Subcutaneous adipose tissue (tissue), 4 donors: Measurements from ENCODE around the gene AQP3. TPM values are rescaled to one million over a fixed set of nuclear protein-coding genes. Genes with fewer than 3 reads are reported as not detected.

Experiments used
- total RNA-seq, 4 donors: library from RNA; depleted of rRNA; stranded (reverse); fragments of >200 nt; gene quantifications; one replicate each; pipeline ENCODE4 v1.1.0, GENCODE V29; 2016
- TF ChIP-seq, protein P1 (sequence below): fragments of 450-650 bp; IDR thresholded peaks from one replicate; pipeline ENCODE4 v1.5.1; 2016; ENCODE audit warnings: low read depth, mild to moderate bottlenecking, control low read depth, antibody characterized with exemption, moderate library complexity

Gene AQP3
- total RNA-seq, 4 donors from 2014 or later: 2.1 to 38.1 (median 10.2) TPM

DNA sequence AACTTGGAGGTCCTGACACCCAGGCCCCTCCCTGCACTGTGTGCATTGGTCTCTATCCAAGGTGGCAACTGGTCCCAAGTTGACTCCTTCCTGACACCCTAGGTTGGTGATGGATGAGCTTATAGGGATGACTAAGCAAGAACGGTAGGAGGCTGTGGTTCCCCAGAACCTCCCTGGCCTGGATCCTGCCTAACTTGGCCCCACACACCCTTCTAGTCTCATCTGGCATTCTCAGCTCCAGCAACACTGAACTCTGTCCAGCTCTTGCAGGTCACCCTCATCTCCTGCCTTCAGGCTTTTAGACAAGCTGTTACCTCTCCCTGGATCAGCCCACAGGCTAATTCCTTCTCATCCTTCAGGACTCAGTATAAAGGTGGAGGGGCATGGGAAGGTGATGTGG, 16.5 kb downstream of the AQP3 start:
- TF ChIP-seq, protein P1, sequence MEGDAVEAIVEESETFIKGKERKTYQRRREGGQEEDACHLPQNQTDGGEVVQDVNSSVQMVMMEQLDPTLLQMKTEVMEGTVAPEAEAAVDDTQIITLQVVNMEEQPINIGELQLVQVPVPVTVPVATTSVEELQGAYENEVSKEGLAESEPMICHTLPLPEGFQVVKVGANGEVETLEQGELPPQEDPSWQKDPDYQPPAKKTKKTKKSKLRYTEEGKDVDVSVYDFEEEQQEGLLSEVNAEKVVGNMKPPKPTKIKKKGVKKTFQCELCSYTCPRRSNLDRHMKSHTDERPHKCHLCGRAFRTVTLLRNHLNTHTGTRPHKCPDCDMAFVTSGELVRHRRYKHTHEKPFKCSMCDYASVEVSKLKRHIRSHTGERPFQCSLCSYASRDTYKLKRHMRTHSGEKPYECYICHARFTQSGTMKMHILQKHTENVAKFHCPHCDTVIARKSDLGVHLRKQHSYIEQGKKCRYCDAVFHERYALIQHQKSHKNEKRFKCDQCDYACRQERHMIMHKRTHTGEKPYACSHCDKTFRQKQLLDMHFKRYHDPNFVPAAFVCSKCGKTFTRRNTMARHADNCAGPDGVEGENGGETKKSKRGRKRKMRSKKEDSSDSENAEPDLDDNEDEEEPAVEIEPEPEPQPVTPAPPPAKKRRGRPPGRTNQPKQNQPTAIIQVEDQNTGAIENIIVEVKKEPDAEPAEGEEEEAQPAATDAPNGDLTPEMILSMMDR: no peak

DNA sequence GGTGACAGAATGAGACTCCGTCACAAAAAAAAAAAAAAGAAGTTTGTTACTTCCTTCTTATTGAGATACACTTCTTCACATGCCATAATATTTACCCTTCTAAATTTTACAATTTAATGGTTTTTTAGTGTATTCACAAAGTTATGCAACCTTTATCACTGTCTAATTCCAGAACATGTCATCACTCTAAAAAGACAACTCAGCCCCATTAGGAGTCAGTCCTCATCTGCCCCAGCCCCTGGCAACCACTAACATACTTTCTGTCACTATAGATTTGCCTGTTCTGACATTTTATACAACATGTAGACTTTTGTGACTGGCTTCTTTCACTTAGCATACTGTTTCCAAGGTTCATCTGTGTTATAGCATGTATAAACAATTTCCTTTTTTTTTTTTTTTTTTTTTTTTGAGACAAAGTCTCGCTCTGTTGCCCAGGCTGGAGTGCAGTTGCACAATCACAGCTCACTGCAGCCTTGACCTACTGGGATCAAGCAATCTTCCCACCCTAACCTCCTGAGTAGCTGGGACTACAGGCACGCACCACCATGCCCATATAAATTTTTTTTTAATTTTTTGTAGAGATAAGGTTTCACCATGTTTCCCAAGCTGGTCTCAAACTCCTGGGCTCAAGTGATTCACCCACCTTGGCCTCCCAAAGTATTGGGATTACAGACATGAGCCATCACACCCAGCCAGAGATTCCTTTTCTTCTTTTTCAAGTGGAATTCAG, 18.0 kb downstream of the AQP3 start:
- TF ChIP-seq, protein P1: no peak

DNA sequence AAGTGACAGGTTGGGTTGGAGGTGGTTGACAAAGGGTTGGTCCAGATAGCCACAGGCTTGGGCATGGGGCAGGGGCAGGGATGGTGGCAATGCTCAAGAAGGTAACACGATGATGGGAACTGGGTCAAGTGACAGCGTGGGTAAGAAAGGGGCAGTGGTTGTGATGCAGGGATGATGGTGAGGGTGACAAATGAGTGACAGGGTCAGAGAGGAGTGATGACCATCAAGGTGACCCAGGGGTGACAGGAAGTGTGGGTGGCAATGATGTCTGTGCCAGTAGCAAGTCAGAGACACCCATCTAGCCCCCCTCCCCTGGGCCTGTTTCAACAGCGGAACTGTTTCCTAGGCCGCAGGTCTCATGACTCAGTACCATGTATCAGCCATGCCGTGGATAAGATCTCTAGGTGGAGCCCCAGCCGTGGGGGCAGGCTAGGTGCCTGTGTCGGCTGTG, 20.5 kb downstream of the AQP3 start:
- TF ChIP-seq, protein P1: no peak

DNA sequence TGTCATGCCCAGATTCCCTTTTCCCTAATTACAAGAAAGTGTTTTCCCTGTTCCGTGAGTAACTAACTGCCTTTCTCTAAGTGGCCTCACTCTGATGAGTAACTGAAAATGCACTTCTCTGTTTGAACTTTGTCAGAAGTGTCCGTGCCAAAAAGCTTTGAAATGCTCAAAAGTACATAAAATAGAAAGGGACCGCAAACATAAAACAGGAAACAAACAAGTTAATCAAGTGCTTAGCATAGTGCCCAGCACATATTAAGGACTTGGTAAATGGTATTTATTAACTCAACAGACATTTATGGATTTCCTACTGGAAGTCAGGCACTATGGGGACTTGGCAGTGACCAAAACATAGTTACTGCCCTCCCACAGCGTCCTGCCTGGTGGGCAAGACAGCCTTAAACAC, 22.3 kb downstream of the AQP3 start:
- TF ChIP-seq, protein P1: no peak

DNA sequence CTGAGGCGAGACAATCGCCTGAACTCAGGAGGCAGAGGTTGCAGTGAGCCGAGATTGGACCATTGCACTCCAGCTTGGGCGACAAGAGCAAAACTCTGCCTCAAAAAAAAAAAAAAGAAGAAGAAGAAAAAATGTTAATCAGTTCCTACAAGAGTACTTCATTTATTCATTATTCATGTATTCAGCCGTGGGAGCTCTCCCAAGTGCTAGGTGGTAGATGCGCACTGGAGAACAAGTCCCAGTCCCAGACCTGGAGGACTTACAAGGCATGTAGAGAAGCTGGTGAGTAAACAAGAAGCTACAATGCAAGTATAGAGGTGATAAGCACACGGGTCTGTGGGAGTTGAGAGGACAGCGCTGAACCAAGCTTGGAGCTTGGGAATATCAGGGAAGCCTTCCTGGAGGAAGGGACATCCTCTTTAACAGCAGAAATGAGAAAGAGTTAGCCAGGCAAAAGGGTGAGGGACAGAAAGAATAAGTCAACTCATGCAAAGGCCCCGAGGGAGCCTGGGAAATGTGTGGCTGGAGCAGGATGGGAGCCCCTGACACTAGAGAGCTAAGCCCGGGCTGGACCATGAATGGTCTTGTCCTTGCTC, 27.6 kb downstream of the AQP3 start:
- TF ChIP-seq, protein P1: no peak

DNA sequence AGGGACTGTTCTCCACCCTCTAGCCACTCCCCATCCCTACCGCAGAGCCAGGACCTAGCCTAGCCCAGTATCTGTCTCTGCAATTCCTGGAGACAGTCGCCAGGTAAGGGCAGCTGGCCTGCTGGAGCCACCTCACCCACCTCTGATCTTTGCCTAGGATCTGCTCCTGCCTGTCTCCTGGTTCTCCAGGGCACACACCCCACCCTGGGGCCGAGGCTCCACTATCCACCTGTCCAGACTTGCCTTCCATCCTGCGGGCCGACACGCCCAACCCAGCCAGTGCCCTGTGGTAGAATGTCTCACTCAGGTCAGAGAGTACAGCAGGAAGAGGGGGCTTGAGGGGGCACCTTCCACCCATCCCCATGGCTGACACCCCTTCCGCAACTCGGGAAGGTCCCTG, 29.3 kb downstream of the AQP3 start:
- TF ChIP-seq, protein P1: no peak

DNA sequence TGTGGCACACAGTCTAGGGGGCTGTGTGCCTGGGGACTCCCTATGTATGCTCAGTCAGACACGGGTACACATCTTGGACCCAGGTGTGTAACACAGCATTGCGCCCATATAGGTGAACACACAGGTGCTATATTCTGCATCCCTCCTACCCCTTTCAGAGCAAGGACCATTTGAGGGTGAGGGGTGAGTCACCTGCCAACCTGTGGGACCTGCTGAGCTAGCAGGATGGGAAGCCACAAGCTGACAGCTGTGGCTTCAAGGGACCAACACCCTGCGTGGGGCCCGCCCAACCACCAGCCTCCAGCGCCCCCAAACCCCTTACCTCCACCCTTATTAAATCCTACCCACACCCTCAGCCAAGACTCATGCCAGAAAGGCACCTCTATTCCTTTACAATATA, 30.4 kb downstream of the AQP3 start:
- TF ChIP-seq, protein P1: no peak
